ENCODE measurements around the gene GJA5.
"Not testable (repeated sequence)": the region's sequence is repeated elsewhere in the genome, so short reads cannot be mapped to it uniquely, and the experiment has no call there.

The GJA5 gene

GRCh38 chr1:147762233-147763024 lies 2.0 kb upstream of the GJA5 start:
- DNase-seq, result no peak

- DNase-seq, result no peak
These were observed 1.9 kb downstream of the GJA5 start for GRCh38 chr1:147758379-147759100.

GRCh38 chr1:147757015-147757990 lies 3.1 kb downstream of the GJA5 start:
- no peak for DNase-seq

GRCh38 chr1:147756341-147756740 lies 4.1 kb downstream of the GJA5 start:
- DNase-seq, result no peak

- DNase-seq, result no peak
These were observed 5.7 kb downstream of the GJA5 start for GRCh38 chr1:147754661-147755060.

GRCh38 chr1:147753081-147753480 lies 7.3 kb downstream of the GJA5 start:
- DNase-seq, result no peak

- no peak for DNase-seq
These were observed 7.9 kb downstream of the GJA5 start for GRCh38 chr1:147752511-147752910.

- DNase-seq, result no peak
These were observed 9.1 kb downstream of the GJA5 start for GRCh38 chr1:147751346-147751745.

GRCh38 chr1:147750618-147751217 lies 9.7 kb downstream of the GJA5 start:
- no peak for DNase-seq

GRCh38 chr1:147749792-147750191 lies 10.6 kb downstream of the GJA5 start:
- no peak for DNase-seq

GRCh38 chr1:147748676-147749350 lies 11.6 kb downstream of the GJA5 start:
- DNase-seq, result no peak

- DNase-seq, result no peak
These were observed 12.4 kb downstream of the GJA5 start for GRCh38 chr1:147747966-147748365.

GRCh38 chr1:147745271-147745670 lies 15.1 kb downstream of the GJA5 start:
- no peak for DNase-seq

- no peak for DNase-seq
These were observed 19.3 kb downstream of the GJA5 start for GRCh38 chr1:147741065-147741464.

- DNase-seq, result no peak
These were observed 20.0 kb downstream of the GJA5 start for GRCh38 chr1:147740391-147740790.

- DNase-seq, result no peak
These were observed 21.5 kb downstream of the GJA5 start for GRCh38 chr1:147738739-147739476.

- DNase-seq, result no peak
These were observed 22.3 kb downstream of the GJA5 start for GRCh38 chr1:147738129-147738528.

GRCh38 chr1:147736883-147737282 lies 23.5 kb downstream of the GJA5 start:
- DNase-seq, result no peak

GRCh38 chr1:147735423-147735822 lies 25.0 kb downstream of the GJA5 start:
- DNase-seq, result no peak

GRCh38 chr1:147734291-147734841 lies 26.0 kb downstream of the GJA5 start:
- not testable (repeated sequence) for DNase-seq
